ENCODE data around the gene DPEP3. TPM values are rescaled to one million over a fixed set of nuclear protein-coding genes. Genes with fewer than 3 reads are reported as not detected.
"Not testable (repeated sequence)": the region's sequence is repeated elsewhere in the genome, so short reads cannot be mapped to it uniquely, and the experiment has no call there.

Gene DPEP3
- total RNA-seq, 1 donor from 2014 or later, result not detected

- no peak overlapping the region for H3K4me2 ChIP-seq
Measured at GRCh38 chr16:67995423-67995822, 15.1 kb upstream of the DPEP3 start.

GRCh38 chr16:67994040-67994408 lies 13.7 kb upstream of the DPEP3 start:
- not testable (repeated sequence) for H3K4me1 Mint-ChIP-seq; H3K4me3 ChIP-seq; H3K36me3 Mint-ChIP-seq; H3K36me3 ChIP-seq; H3K9me3 ChIP-seq (ENCODE audit: low read depth); H3K27ac Mint-ChIP-seq; DNase-seq (ENCODE audit: low spot score); H3K27ac ChIP-seq; H3K4me2 ChIP-seq; H4K20me1 ChIP-seq (ENCODE audit: low read depth); H3F3A ChIP-seq (ENCODE audit: low read depth); H3K9ac ChIP-seq; H3K4me1 ChIP-seq; H3K9me3 Mint-ChIP-seq; H3K79me2 ChIP-seq (ENCODE audit: low read depth)
- peaks cover 10% of the 10 kb centered on the region for H3K27me3 Mint-ChIP-seq (ENCODE audit: insufficient read depth, low read depth)
- peak overlapping the region; percentile 46 for H3K4me3 Mint-ChIP-seq
- H3K27me3 ChIP-seq, result peaks cover 12% of the 10 kb centered on the region
- peak overlapping the region; percentile 81 for H2AFZ ChIP-seq (replicated peaks)

More at GRCh38 chr16:67995423-67995822, 15.1 kb upstream of the DPEP3 start:
- TF ChIP-seq CTCF (IDR thresholded peaks at IDR 0.05) (no peak), EZH2phosphoT487 (IDR thresholded peaks at IDR 0.05) (no peak), EZH2 (IDR thresholded peaks at IDR 0.05) (no peak)
- Histone ChIP-seq H3K36me3 (no peaks in the 10 kb centered on the region), H3K4me1 (no peaks in the 10 kb centered on the region), H3K9ac (no peak overlapping the region), H2AFZ (replicated peaks) (no peak overlapping the region), H3K9me3 (ENCODE audit: low read depth) (no peaks in the 10 kb centered on the region), H3F3A (ENCODE audit: low read depth) (no peaks in the 10 kb centered on the region), H3K4me3 (no peak overlapping the region), H3K27me3 (peaks cover 12% of the 10 kb centered on the region), H3K27ac (no peak overlapping the region), H3K79me2 (ENCODE audit: low read depth) (no peaks in the 10 kb centered on the region), H4K20me1 (ENCODE audit: low read depth) (no peaks in the 10 kb centered on the region)
- Mint-ChIP-seq H3K9me3 (peaks cover 2% of the 10 kb centered on the region), H3K27me3 (ENCODE audit: insufficient read depth, low read depth) (peaks cover 10% of the 10 kb centered on the region), H3K4me1 (peaks cover 3% of the 10 kb centered on the region), H3K27ac (no peak overlapping the region), H3K4me3 (no peak overlapping the region), H3K36me3 (no peaks in the 10 kb centered on the region)
- no peak for DNase-seq (ENCODE audit: low spot score)

GRCh38 chr16:67993207-67994039 lies 13.1 kb upstream of the DPEP3 start:
- H3K27ac Mint-ChIP-seq, result no peak overlapping the region
- Histone ChIP-seq H3K4me3 (no peak overlapping the region), H4K20me1 (ENCODE audit: low read depth) (no peaks in the 10 kb centered on the region), H3K27ac (no peak overlapping the region), H3F3A (ENCODE audit: low read depth) (no peaks in the 10 kb centered on the region), H3K79me2 (ENCODE audit: low read depth) (no peaks in the 10 kb centered on the region), H3K9ac (no peak overlapping the region), H3K36me3 (no peaks in the 10 kb centered on the region), H3K4me1 (no peaks in the 10 kb centered on the region), H3K4me2 (peak overlapping the region; percentile 26), H3K27me3 (peaks cover 12% of the 10 kb centered on the region), H3K9me3 (ENCODE audit: low read depth) (no peaks in the 10 kb centered on the region), H2AFZ (replicated peaks) (peak overlapping the region; percentile 81)
- no peaks in the 10 kb centered on the region for H3K9me3 Mint-ChIP-seq
- H3K36me3 Mint-ChIP-seq, result no peaks in the 10 kb centered on the region
- no peaks in the 10 kb centered on the region for H3K4me1 Mint-ChIP-seq
- TF ChIP-seq EZH2 (IDR thresholded peaks at IDR 0.05) (no peak), CTCF (IDR thresholded peaks at IDR 0.05) (peak; percentile 92)
- peak; percentile 84 for DNase-seq (ENCODE audit: low spot score)
- peaks cover 13% of the 10 kb centered on the region for H3K27me3 Mint-ChIP-seq (ENCODE audit: insufficient read depth, low read depth)
- H3K4me3 Mint-ChIP-seq, result peak overlapping the region; percentile 46

GRCh38 chr16:67992661-67993206 lies 12.4 kb upstream of the DPEP3 start:
- Histone ChIP-seq H3K4me3 (no peak overlapping the region), H3K4me2 (no peak overlapping the region), H3K27ac (no peak overlapping the region), H3K36me3 (no peaks in the 10 kb centered on the region), H3K79me2 (ENCODE audit: low read depth) (no peaks in the 10 kb centered on the region), H3K9ac (no peak overlapping the region), H3K4me1 (no peaks in the 10 kb centered on the region), H2AFZ (replicated peaks) (peak overlapping the region; percentile 81), H3F3A (ENCODE audit: low read depth) (no peaks in the 10 kb centered on the region), H3K9me3 (ENCODE audit: low read depth) (no peaks in the 10 kb centered on the region), H3K27me3 (peaks cover 12% of the 10 kb centered on the region), H4K20me1 (ENCODE audit: low read depth) (no peaks in the 10 kb centered on the region)
- DNase-seq (ENCODE audit: low spot score), result no peak
- Mint-ChIP-seq H3K9me3 (no peaks in the 10 kb centered on the region), H3K27ac (no peak overlapping the region), H3K4me3 (no peak overlapping the region), H3K36me3 (no peaks in the 10 kb centered on the region), H3K27me3 (ENCODE audit: insufficient read depth, low read depth) (peaks cover 13% of the 10 kb centered on the region), H3K4me1 (no peaks in the 10 kb centered on the region)
- no peak for TF ChIP-seq CTCF (IDR thresholded peaks at IDR 0.05)
- no peak for TF ChIP-seq EZH2 (IDR thresholded peaks at IDR 0.05)
- TF ChIP-seq EZH2phosphoT487 (IDR thresholded peaks at IDR 0.05), result no peak

All from neural progenitor cell (in vitro differentiated cells).